Stimulated activated CD4-positive, alpha-beta T cell treated with anti-CD3 and anti-CD28 coated beads, Interleukin-15, amount 100 ng/mL, for 48 hours (primary cell): ENCODE results near the gene ANP32B.
A peak's percentile ranks its signal among the peaks of the same experiment; 100 is the strongest.

Source experiments
- DNase-seq, 2 donors: peaks; one replicate each; pipeline ENCODE4 v3.0.0-alpha.2; 2020; ENCODE audit warnings: low read depth in 2 of 2

Gene ANP32B

DNA sequence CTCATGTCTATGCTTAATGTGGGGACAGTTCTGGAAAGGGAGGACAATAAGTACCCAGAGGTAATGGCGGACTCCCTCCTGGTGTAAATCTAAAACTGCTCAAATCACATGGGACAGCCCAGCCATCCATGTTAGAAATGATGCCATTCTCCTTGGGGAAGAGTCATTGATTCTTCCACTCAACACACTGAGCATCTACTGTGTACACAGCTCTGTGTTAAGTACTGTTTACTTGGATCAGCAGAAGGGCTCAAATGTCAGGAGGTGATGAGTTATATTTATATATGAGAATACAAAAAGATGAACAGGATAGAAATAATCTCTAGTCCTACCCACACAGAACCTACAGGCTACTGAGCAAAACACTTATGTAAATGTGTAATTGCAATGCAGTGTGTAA lies 41.6 kb downstream of the ANP32B start:
- no peak for DNase-seq

DNA sequence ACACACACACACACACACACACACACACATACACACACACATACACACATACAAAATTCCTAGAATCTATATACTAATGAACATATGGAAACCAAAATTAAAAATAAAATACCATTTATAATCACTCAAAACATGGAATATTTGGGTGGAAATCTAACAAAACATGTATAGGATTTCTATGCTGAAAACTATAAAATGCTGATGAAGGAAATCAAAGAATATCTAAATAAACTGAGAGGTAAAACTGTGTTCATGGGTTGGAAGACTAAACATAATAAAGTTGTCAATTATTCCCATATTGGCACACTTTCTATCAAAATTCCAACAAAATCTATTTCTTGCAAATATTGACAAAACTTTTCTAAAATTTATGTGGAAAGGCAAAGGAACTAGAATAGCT lies 48.0 kb downstream of the ANP32B start:
- no peak for DNase-seq

DNA sequence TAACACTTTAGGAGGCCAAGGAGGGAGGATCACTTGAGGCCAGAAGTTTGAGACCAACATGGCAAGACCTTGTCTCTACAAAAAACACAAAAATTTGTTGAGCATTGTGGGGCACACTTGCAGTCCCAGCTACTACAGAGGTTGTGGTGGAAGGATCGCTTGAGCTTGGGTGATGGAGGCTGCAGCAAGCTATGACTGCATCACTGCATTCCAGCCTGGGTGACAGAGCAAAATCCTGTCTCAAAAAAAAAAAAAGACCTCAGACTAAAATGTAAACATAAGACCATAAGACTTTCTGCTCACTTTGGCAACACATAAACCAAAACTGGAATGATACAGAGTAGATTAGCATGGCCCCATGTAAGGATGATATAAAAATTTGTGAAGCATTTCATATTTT lies 48.8 kb downstream of the ANP32B start:
- no peak for DNase-seq

DNA sequence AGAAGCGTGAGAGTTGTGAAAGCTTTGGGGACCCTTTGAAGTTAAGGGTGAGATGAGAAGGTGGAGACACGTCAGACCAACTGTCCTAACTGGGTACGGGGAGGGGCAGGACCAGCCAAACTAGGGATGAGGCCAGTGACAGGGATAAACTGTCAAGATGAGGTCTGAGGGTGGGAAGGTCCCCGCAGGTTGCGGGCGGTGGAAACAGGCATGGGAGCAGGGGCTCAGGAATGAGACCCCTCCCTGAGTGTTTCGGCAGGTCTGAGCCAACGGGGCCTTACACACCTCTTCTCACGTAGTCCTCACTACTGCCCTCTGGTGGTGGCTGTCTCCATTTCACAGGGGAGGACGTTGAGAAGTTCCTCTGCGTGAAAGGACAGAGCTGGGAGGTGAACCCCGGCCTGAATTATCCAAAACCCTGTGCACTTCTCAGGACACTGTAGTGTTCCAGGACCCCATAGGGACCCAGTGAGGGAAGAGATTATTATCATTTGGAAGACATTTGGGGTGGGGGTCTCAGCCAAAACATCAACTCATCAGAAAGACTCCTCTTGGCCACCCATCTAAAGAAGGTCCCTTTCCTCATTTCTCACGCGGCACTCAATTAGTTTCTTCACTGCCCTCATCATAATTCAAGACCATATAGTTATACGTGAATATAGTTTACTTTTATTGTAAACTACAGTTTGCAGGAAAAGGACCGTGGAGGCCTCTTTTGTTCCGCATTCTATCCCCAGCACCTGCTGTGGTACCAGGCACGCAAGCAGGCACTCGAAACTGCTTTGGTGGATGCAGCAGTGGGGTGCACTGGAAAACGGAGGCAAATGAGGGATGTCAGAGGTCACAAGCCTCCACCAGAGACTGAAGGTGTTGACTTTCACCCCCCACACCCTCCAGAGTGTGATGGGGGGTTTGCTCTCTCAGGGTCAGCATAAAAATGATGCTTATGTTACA lies 51.7 kb downstream of the ANP32B start:
- peak; percentile 82 to 89 for DNase-seq

DNA sequence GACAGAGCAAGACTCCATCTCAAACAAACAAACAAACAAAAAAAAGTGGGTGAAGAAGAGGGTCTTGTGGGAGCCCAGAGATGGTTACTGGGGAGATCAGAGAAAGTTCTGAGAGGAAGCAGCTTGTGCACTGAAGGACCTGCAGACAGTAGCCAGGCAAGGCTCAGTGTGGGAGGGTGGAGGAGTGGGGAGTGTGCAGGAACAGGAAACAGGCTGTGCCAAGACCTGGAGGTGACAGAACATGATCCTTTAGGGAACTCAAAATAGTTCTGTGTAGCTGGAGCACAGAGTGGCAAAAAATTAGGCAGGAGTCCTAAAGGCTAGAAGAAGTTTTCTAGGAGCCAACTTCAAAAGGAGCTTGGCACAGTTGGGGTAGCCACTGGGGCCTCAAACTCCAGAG lies 54.2 kb downstream of the ANP32B start:
- DNase-seq: no peak

DNA sequence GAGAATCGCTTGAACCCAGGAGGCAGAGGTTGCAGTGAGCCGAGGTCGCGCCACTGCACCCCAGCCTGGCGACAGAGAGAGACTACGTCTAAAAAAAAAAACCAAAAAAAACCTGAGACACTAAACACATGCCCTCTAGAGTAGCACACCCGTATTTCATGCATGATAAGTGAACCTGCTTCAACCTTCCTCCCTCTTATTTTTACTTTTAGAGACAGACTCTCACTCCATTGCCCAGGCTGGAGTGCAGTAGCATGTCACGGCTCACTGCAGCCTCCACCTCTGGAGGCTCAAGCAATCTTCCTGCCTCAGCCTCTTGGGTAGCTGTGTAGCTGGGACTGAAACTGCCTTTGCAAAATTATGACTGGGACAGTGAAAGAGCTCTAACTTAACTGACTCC lies 55.8 kb downstream of the ANP32B start:
- DNase-seq: no peak

DNA sequence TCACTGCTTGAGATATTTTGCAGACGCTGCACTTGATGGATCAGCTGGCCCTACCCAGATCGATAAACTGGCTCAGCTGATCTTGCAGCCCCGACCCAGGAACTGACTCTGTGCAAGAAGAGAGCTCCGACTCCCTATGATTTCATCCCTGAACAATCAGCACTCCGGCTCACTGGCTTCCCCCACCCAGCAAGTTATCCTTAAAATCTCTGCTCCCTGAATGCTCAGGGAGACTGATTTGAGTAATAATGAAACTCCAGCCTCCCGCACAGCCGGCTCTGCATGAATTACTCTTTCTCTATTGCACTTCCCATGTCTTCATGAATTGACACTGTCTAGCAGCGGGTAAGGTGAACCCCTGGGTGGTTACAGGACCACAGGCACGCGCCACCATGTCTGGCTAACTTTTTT lies 56.5 kb downstream of the ANP32B start:
- DNase-seq: no peak

DNA sequence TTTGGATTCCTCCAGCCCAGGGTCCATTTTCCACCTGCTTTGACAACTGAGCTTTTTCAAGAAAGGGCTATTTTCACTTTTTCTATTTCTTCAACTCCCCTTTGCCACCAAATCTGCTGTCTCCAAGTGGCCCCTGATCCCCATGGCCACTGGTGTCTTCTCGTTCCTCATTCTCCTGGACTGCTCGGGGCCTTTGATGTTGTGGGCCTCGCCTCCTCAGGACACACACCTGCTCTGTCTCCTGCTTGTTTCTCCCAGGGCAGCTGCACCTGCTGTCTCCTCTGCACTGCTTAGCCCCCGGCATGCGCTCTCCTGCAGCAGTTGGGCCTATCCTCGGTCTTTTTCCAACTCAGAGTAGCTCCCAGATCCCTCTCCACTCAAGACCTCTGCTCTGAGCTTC lies 57.1 kb downstream of the ANP32B start:
- DNase-seq: no peak

DNA sequence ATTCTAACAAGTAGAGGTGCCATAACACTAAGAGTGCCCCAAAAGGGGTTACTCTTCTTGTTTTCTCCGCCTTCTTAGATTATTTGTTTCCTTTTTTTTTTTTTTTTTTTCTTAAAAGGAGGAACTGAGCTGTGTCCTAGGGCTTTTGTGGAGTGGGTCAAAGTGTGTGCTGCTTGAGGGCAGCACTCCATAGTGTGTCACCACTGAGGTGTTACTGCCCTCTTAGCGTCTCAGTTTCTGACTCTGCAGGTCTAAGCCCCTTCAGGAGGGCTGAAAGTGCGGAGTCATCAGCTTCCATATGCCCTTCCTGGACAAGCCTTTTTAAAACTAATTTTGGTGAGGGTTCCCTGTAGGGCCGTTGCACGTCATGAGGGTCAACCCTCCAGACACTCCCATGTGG lies 60.8 kb downstream of the ANP32B start:
- no peak for DNase-seq

DNA sequence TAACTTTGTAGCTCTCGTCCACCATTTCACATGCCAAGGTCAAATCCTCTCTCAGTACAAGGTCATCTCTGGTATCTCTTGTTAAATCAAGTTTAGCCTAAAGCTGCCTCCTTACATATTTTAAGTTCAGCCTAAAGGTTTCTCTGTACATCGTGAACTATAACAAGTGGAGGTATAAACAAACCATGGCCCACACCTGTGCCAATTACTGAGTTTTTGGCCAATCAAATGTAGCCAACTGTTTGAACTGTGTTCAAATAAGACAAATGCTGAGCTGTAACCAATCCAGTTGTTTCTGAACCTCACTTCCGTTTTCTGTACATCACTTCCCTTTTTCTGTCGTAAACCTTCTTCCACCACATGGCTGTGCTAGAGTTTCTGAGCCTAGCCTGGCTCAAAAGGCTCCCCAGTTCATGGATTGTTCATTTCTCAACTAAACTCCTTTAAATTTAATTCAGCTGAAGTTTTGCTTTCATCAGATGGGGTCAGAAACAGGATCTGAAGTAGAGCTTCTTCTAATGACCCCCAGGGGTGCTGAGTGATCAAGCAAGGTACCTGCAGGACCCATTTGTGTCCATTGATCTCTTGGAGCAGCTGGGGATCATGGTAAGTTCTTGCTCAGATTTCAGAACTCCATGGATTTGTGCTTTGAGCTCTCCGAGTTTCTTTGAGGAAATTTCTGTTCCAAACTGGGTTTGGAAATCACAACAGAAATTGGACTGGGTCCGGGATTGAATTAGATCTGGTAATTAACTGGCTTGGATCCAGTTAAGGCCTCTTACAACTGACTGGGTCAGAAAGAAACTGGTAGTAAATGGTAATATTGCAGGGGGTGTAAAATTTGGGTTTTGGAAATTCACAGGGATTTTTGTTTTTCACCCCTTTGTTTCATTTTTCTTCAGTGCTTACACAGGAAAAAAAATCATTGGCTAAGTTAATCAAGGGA lies 62.4 kb downstream of the ANP32B start:
- DNase-seq: no peak

DNA sequence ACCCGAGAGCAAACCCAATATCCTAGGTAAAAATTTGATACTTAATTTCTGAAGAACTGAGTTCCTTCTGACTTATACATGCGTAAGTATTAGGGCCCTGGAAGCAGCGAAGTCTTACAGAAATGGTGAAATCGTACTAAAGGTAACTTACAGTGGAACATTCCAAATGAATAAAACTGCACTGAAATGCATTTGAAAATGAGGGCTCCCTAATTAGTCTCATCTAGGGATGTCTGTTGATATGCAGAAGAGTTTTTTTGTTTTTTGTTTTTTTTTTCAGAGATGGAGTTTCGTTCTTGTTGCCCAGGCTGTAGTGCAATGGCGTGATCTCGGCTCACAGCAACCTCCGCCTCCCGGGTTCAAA lies 63.0 kb downstream of the ANP32B start:
- no peak for DNase-seq

DNA sequence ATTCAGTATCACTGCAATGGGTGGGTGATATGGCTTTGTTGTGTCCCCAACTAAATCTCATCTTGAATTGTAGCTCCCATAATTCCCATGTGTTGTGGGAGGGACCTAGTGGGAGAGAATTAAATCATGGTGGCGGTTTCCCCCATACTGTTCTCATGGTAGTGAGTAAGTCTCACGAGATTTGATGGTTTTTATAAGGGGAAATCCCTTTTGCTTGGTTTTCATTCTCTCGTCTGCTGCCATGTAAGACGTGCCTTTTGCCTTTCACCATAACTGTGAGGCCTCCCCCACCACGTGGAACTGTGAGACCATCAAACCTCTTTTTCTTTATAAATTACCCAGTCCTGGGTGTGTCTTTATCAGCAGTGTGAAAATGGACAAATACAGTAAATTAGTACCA lies 63.9 kb downstream of the ANP32B start:
- DNase-seq: no peak

DNA sequence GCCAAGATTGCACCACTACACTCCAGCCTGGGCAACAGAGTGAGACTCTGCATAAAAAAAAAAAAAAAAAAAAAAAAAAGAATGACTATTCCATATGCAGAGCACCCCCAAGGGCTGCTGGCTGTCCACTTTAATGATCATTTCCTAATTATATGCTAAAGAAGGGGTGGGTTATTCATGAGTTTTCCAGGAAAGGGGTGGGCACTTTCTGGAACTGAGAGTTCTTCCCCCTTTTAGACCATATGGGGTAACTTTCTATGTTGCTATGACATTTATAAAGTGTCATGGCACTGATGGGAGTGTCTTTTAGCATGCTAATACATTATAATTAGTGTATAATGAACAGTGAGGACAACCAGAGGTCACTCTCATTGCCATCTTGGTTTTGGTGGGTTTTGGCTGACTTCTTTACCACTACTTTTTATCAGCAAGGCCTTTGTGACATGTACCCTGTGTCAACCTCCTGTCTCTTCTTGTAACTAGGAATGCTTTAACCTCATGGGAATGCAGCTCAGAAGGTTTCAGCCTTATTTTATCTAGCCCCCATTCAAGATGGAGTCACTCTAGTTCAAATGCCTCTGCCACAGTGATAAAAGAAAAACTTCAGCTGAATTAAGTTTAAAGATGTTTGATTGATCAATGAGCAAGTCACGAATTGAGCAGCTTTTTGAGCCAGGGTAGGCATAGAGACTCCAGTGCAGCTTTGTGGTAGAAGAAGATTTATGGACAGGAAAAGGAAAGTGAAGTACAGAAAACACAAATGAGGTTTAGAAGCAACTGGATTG lies 66.3 kb downstream of the ANP32B start:
- no peak for DNase-seq

DNA sequence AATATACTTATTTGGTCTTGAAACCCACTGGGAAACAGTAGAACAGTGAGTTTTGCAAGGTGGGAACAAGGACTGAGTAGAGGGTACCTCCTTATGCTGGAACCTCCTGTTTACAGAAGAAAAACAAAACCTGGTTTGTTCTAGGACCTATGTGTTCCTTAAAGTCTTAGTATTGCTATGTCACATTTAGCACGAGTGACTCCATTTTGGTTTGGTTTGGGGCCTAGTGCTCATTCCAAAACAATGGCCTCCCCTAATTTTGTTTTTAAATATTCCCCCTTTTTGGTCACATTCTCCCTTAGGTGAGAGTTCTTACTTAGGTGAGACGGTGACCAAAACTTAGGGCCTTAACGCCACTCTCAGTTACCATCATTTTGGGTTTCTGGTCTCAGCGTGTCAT lies 67.2 kb downstream of the ANP32B start:
- DNase-seq: no peak

DNA sequence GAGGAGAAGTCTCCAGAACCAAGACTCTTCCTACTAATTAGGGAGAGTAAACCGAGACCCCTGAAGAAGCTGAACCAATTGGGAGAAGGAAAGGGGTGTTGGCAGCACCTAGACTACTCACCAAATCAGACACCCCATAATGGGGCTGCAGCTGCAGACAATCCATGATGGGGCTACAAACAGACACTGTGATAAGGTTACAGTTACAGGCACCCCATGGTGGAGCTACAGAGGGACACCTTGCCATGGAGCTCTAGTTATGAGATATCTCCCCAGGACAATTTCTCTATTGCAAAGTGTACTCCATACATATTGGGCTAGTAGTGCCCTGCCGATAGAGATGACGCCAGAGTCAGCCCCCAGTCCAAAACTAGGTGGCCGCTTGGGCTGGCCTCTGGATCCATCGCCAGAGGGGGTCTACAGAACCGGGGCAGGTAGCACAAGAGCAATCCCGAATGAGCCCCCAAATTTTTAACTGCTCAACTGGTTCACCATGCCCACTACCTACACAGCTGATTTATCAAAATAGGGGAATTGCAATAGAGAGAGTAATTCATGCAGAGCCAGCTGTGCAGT lies 71.3 kb downstream of the ANP32B start:
- DNase-seq: no peak

DNA sequence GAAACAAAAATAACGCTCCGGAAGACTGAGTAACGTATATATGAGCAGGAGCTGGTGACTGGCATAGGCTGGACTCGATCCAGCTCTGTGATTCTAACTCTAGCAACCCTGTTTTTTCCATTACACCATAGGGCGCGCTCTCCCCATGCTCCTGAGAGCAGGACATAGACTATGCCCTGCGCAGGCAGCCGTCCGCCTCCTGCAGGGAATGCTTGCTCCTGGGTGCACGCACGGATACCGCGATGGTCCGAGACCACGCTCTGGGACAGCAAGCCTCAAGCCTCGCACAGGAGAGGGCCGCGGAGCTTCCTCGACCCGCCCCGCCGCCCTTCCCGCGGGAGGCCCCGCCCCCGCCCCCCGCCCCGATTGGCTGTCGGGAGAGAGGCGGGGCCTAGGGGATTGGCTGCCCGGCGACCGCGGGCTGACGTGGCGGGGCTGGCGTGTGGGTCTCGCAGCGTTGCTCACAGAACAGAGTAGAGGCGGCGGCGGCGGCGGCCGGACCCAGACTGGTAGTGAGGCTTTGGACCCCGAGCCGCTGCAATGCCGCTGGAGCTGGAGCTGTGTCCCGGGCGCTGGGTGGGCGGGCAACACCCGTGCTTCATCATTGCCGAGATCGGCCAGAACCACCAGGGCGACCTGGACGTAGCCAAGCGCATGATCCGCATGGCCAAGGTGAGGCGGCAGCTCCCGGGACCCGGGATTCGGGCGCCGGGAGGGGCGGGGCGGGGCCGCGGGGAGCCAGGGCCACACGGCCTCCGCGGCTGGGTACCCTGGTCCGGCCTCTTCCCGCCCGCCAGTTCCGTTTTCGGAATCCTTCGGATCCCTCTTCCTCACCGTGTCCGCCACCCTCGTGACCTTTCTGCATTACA lies 73.4 kb downstream of the ANP32B start, which contains the start of gene NANS:
Gene NANS, plus strand, starts transcription at position 464 of the 869 bp plus-strand sequence. Its CDS starts 77 bp downstream, at position 541.
- peak; percentile 87 to 92 for DNase-seq

DNA sequence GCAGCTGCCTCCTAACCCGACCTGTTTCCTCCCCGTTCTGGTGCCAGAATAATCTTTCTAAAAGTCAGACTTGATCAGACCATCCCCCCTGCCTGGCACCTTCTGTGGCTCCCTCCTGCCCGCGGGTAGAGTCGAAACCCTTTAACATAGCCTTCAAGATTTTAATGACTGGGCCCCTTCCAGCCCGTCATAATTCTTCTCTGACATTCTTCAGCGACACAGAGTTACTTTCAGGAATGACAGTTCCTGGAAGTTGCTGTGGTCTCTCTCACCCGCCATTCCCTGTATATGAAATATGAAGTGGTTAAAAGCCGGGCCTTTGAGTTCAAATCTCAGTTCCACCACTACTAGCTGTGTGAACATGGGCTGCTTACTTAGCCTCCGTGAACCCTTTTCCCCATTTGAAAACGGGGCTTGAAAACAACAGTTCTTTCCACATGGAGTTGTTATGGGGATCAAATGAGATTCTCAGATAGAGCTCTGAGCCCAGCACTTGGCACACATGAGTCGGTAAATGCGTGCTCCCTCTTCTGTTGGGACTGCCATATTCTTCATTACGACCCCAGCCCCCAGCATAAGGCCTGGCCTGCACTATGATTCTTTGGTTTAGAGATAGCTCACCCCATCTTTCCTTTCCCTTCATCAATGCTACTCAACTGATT lies 74.1 kb downstream of the ANP32B start:
- DNase-seq: no peak

DNA sequence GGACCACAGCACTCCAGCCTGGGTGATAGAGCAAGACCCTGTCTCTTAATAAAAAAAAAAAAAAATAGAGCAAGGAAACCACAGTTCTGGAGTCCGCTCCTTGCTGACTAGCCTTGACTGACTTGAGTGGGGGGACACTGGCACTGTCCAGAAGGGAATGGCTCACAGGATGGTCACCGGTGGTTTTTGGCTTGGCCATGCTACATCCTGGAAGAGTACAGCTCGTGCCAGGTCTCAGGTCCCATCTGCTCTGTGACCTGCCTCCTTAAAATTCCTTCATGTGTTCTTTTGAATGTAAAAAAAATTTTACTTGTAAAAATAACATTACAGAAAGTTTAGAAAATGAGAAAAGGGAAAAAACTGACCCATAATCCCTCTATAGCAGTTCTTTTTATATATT lies 79.0 kb downstream of the ANP32B start:
- no peak for DNase-seq

DNA sequence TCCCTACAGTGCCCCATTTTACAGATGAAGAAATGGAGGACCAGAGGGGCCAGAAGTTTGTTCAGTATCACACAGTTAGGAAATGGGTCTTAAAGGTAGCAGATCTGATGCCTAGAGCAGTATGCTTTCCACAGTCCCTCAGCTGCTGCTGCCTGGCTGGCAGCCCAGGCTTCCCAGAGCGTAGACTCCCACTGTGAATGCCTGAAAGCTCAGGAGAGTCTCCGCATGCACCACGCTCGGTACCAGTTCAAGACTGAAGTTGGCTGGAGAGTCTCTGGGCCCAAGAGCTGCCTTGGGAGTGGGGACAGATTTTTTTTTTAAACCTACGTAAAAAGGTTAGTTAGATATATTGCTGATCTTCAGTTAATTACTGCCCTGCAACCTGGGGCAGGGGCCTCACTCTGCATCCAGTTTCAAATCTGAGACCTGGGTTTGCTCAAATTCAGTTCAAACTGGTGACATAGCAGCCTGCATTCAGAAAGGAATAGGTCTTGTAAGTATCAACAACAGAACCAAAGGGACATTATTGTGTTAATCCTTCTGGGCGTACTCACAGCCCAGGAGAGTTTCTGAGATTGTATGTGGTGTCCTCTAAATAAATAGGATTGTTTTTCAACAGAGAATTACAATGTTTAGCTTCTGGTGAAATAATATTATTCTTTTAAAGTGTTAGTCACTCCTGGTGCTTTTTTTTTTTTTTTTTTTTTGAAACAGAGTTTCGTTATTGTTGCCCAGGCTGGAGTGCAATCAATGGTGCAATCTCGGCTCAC lies 81.7 kb downstream of the ANP32B start:
- no peak for DNase-seq
